GM18868 (cell line): ENCODE results near the gene GABRR3.

ENCODE experiments used
- ATAC-seq: cut with Tn5 transposase; IDR thresholded peaks from one replicate; pipeline ENCODE4 v1.9.1; 2021; ENCODE audit warnings: mild to moderate bottlenecking, moderate library complexity; ENCODE audit not compliant: unreplicated experiment

GABRR3 gene

GRCh38 chr3:97959872-97960271 lies 75.2 kb downstream of the GABRR3 start:
- no peak for ATAC-seq

- no peak for ATAC-seq
Measured at GRCh38 chr3:97958796-97959195, 76.3 kb downstream of the GABRR3 start.

- no peak for ATAC-seq
Measured at GRCh38 chr3:97958396-97958795, 76.7 kb downstream of the GABRR3 start.

DNA sequence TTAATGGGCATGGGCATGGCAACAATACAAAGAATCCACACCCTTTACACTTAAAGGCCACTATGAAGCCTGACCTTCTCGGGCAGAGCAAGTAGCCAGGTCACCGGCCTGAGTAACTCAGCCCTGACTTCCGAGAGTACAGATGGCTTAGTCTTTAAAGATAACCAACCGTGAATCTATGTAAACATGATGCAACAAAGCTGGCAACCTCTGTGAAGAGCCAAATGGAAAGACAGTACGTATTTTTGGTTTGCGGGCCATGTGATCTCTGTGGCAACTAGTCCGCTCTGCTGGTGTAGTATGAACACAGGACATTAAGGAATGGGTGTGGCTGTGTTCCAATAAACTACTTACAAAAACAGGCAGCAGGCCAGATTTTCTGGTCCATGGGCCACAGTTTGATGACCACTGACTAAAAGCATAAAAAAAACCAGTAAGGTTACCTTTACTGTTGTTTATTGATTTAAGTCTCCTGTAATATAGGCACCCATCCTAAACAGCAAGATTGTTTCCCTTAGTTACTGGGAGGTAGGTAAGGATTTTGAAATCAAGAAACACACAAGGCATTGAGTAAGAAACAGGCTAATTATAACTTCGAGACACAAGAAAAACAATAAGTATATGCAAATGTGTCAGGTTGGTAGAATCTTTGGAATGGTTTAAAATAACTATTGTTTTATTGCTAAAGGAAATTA lies 77.4 kb downstream of the GABRR3 start:
- ATAC-seq: no peak

DNA sequence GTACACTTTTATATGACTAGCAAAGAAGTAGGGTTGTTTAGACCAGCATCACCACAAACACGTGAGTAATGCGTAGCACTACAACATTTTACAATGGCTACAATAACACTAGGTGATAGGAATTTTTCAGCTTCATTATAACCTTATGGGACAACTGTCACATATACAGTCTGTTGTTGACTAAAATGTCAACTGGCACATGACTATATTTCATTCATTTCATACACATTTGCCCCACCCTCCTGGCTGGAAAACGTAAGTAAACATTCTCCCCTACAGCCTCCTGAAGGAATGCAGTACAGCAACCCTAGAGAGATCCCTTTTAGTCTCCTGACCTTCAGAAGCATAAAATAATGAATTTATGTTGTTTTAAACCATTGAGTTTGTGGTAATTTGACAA lies 79.1 kb downstream of the GABRR3 start:
- ATAC-seq: no peak

DNA sequence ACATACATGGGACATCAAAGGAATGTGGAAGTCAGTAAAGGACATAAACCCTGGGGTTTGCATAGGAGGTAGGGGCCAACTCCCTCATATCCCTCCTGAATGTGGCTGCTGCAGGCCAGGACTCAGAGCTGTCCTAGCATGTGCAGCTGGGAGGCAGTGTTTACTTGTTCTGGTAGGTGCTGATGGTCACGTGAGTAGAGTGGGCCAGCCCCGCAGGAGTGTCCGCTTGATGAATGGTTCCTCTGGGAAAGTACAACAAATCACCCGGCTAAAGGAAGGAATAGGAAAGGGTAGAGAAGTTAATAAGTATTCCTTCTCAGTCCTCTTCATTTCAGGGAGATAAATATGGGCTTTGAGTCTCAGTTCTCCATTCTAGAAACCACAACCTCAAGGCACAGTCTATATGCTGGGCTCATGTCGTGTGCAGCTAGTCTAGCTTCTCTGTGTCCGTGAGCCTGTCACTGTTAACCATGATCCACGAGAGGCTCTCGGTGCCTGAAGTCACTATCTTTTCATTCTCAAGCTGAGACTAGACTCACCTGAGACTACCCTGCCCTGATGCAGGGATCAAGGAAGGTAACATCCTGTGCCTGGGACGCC lies 80.8 kb downstream of the GABRR3 start:
- peak; percentile 71 for ATAC-seq

DNA sequence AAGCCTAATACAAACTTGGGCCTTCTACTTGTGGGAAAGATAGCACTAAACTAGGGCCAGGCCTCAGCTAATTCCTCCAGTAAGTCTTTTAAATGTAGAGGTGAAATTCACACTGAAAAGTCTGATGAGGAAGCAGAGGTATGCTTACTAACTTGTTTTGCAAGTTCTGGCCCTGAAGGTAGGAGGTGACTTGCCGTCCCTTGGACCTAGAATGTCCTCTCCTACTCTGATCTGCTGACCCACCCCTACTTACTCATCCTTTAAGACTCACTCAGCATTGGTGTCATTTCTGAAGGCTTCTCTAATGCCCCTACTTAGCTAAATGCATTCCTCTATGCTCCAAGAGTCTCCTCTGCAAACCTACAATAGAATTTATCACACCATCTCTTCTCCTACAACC lies 82.2 kb downstream of the GABRR3 start:
- no peak for ATAC-seq

- no peak for ATAC-seq
Measured at GRCh38 chr3:97952280-97952679, 82.8 kb downstream of the GABRR3 start.

GRCh38 chr3:97950360-97950759 lies 84.8 kb downstream of the GABRR3 start:
- no peak for ATAC-seq

DNA sequence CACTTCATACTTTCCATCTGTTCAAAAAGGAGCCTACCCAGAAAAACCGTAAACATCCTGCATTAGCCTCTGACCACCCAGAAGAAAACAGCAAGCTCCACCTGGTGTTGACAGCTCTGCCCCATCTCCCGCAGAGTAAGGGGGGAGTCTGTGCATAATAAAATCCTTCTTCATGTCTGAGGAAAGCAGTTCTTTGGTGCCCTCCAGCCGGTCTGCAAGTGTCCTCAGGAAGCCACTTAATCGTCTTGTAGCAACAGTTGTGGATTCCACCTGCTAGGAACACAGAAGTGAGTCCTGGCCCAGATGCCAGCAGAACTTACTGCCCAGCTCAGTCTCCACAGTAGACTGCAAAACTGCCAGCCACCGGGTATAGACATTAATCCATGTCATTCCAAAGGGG lies 85.4 kb downstream of the GABRR3 start:
- no peak for ATAC-seq

GRCh38 chr3:97949110-97949485 lies 86.0 kb downstream of the GABRR3 start:
- ATAC-seq: no peak

DNA sequence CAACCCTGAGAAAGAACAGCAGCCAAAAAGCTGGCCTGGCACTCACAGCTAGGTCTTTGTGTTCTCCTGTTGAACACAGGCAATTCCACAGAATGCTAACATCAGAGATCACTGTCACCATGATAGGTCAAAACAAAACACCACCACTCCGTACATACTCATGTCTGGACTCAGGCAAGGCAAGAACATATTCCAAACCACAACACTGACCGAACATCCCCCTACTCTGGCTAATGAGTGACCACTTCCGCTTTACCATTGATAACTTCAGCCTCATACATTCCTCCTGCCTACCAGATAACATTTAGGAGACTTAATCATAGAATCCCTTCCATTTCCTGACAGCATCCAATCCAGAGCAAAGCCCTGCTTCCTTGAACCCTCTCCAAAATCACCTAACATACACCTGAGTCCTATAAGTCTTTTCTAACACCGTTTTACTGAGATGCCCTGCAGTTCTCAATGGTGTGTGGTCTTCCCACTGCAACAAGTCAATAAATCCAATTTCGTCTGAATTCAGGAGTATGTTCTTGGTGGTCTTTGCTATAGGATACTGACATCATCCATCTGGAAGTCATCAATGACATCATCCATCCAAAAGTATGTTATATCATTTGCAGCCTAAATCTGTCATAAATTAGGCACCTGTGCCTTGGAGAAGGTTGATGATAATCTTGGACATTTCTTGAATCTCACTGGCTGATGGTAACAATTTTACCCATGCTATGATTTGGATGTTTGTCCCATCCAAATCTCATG lies 86.6 kb downstream of the GABRR3 start:
- ATAC-seq: no peak

DNA sequence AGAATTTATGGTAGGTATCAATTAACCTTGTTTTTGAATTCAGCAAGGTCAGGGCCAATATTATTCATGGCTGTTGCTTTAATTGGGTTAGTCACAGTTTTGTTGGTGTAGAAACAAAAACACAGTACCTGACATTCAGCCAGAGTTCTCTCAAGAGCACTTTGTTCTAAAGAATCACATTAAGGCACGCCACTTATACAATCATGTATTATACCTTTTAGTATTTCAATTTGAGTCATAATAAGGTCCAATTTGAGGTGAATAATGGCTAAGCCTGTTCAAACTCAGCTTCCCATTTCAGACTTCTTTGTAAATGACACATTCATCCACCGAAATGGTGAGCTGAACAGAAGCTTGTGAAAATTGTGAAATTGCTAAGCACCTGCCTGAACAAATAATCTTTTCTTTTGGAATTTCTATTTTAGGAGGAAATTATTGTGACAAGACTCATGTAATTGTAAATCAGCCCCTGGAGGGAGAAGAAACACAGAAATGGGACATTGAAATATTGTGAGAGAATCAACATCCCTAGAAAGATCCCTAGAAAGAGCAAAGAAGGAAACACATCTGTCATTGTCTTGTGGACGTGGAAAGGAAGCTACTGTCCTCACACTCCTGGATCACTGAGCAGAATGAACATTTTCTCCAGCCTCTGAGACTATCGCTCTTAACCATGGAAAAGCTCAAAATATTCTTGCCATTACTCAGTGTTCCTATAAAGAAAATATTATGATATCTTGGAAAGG lies 92.1 kb downstream of the GABRR3 start:
- no peak for ATAC-seq

DNA sequence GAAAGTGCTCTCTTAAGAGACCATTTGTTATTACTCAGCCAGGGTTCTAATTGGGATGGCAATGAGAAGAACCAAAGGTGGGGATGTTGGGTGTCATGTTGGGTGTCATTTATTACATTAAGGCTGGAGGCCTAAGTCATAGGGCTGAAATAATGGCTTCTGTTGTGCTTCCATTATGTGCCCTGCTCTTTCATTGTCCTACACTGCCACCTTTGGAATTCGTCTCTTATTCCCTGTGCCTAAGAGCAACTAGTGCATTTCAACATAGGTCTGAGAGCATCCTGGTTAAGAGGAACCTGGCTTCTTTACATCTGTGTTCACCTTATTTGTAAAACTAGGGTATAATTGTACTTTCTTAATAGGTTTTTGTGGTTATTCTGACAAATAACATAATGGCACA lies 95.1 kb downstream of the GABRR3 start:
- no peak for ATAC-seq

DNA sequence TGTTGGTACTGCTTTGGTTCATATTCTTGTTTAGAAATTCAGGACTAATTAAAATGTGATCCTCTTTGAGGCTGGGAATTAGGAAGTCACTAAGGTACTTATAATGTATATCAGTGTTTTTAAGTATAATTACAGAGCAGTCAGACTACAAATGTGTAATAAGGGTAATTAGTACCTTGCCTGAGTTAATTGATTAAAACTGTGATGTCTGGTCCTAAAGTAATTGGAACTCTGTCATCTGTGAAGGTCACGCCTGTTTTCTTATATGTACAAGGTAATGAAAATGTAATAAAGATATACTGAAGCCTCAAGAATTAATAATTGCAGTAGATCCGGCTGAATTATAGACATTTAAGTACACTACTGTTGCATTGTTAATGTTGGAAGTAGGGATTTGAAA lies 95.7 kb downstream of the GABRR3 start:
- no peak for ATAC-seq

- ATAC-seq: no peak
Measured at GRCh38 chr3:97938444-97938843, 96.7 kb downstream of the GABRR3 start.

- no peak for ATAC-seq
Measured at GRCh38 chr3:97937205-97937604, 97.9 kb downstream of the GABRR3 start.

DNA sequence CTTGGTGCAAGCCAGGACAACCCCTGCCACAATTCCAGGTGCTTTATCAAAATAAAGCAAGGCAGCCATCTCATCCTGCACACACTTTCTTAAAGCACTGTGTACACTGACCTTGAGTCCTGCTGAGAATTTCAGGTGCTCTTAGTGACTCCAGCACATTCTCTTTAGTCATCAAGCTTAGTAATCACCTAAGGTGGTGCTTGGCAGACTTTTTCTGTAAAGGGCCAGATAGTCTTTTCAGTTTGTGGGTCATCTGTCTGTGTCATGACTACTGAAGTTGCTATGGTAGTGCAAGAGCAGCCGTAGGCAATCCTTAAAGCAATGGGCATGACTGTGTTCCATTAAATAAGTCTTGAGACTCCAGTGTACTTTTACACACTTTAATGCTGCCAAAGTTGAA lies 99.3 kb downstream of the GABRR3 start:
- no peak for ATAC-seq
